Hematopoietic multipotent progenitor cell treated with erythropoietin and hydrocortisone succinate and interleukin-3 and kit ligand, for 17 days (in vitro differentiated cells): Measurements from ENCODE around the gene SERINC4.

Experiments
- DNase-seq: peaks from one replicate; pipeline ENCODE4 v3.0.0-alpha.2; 2015; ENCODE audit warnings: low spot score

SERINC4 gene

GRCh38 chr15:43796566-43796965 lies 3.5 kb downstream of the SERINC4 start:
- no peak for DNase-seq

DNA sequence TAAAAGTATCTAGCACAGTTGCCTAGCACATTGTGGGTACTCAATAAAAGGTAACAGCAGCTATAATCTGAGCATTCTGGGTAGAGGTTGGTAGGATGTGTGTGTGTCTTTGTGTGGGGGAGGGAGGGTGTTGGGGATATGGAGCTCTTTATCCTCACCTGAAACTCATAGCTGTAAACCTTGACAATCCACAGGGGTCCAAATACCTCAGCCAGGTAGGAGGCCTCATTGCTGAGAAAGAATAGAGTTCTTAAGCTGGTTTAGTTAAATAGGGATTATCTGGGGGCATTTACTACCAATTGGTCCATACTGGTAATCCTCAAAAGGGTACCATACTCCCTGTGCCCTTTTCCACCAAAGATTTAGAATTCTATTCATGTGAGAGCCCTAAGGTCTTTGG lies 4.0 kb downstream of the SERINC4 start:
- no peak for DNase-seq

GRCh38 chr15:43795197-43795596 lies 4.8 kb downstream of the SERINC4 start:
- DNase-seq, result no peak

DNA sequence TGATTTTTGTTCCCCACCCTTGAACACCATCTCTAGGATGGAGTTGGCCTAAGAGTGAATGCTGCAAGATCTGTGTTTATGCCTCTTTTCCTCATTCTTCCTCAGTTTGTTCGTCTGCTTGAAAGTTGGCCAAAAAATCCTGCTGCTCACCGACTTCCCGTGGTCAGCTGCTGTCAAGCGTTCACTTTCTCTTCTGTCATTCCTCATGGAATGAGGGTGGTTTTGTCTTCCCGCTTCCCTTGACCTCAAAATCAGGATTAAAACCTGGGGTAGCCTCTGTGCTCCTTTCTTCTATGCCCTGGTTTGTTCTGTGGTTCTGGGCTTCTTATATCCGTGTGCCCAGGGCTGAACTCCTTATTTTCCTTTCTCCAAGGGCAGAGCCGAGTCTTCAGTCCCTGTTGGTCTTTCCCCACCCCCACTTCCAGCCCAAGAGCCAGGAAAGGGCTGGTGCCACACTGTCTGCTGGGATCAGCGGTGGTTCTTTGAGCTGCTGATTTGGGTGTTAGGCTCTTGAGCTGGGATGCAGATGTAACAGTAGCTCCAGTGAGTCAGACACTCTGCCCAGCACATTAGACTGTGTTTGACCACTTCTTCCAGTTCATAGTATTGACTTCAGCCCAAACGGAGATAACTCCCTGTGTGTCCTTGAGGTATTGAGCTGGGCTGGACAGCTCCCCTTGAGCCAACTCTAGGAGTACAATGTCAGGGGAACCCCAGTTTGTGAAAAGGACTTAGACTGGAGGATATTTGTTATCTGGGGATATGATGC lies 5.6 kb downstream of the SERINC4 start:
- DNase-seq, result no peak

DNA sequence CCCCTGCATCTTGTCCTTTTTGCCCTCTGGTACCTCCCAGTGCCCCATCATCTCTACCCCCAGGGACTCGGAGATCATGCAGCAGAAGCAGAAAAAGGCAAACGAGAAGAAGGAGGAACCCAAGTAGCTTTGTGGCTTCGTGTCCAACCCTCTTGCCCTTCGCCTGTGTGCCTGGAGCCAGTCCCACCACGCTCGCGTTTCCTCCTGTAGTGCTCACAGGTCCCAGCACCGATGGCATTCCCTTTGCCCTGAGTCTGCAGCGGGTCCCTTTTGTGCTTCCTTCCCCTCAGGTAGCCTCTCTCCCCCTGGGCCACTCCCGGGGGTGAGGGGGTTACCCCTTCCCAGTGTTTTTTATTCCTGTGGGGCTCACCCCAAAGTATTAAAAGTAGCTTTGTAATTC lies 6.4 kb downstream of the SERINC4 start:
- DNase-seq, result no peak

- peak; percentile 45 for DNase-seq
These were observed 7.1 kb downstream of the SERINC4 start for GRCh38 chr15:43792761-43793476.

DNA sequence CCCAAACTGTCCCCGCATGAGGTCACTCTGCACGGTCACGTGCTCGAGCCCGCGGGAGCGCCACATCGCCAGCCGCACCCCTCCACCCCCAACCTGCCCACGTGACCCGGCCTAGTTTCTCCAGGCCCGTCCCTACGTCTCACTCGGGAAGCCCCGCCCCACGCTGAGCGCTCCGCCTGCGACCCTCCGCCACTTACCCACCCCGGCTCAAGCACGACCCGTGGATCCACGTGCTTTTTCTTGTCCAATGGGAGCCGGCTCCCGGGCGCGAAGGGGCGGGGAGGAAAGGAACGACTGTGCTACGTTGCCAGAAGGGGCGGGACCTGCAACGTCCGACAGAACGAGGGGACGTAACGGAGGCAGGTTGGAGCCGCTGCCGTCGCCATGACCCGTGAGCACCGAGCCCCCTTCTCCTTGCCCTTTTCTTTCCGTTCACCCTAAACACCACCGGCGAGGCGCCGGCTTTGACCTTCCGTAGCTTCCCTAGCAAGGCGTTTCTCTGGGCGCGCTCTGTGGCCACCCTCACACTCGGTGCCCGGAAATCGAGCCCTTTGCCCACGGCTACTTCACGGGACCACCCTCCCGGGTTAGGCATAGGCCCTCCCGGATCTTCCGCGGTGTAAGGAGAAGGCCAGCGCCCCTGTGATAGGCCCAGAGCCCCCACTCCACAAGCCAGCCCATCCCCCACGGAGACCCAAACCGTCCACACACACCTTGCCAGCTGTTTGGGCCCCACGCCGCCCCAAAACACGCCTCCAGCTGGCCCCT lies 7.8 kb downstream of the SERINC4 start, which contains the start of gene SERF2:
Gene SERF2 (plus strand): TSS at position 328 of the 768 bp plus-strand sequence. CDS start 57 bp downstream, at position 385.
- peak; percentile 99 for DNase-seq

GRCh38 chr15:43789409-43789808 lies 10.6 kb downstream of the SERINC4 start:
- no peak for DNase-seq

DNA sequence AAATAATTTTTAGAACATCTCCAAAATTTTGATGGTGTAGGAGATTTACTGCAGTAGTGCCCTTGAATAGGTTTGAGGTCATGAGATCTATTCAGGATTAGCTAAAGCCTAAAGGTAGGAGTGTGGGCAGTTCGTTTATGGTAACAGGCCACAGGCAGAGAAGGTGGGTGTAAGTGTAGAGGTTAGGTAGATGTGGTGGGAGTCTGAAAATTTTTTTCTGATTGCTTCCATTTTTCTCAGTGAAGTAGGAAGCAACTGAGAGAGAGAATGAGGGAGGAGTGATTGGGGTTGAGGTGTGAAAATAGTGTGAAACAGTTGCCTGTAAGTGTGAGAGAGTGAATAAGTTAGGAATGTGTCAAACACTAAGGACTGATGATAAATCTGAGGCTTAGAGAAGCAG lies 21.0 kb downstream of the SERINC4 start:
- DNase-seq, result no peak

DNA sequence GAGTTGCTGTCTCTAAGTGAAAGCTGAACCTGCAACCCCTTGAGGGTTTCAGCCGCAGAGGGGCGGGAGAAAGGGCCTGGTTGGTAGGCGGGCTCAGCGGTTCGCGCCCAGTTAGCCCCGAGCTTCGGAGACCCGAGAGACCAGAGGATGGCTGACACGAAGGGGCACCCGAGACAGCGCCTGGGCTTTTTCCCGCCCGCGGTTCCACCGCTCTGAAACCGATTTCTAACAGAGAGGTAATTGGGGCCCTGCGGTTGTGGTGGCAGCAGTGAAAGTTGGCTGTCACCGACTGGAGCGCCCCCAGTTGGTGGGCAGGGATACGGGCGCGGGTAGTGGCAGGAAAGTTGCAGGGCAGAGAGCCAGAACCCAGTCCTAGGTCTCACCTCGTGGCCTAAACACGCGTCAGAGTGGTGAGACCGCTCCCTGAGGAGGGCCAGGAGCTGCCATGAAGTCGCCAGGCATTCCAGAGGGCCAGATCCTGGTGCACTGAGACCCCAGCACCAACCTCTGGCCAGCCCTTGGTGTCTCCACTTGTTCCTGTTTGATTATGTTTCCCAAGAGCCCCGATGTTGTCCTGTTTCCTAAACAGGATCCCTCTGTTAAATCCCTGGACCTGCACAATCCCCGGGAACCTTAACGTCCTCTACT lies 22.6 kb downstream of the SERINC4 start:
- peak; percentile 86 for DNase-seq

GRCh38 chr15:43776718-43777266 lies 23.2 kb downstream of the SERINC4 start, which contains the start of gene ELL3:
TSS of gene ELL3 (minus strand) at chr15:43776966. CDS start at chr15:43776901, 65 bp downstream.
- DNase-seq, result peak; percentile 82

- DNase-seq, result no peak
These were observed 23.8 kb downstream of the SERINC4 start for GRCh38 chr15:43776101-43776717.

- DNase-seq, result peak; percentile 69
These were observed 24.5 kb downstream of the SERINC4 start for GRCh38 chr15:43775411-43775965.

DNA sequence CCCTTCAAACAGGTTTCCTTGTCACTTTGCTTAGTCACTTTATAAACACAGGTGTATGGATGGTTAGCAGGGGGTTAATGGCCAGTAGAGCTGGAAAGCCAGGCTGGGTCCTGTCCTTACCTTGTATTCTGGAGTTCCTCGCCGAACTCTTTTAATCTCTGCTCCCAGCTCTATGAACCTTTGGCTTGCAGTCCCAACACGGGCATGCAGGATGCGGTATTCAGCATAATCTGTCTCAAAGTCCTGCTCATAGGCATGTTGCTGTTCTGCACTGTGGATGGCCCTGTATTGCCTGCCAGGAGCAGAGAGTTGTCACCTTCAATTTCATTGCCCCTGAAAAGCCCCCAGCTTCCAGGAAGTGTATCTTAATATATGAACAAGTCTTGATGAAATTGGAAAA lies 26.0 kb downstream of the SERINC4 start:
- no peak for DNase-seq

- no peak for DNase-seq
These were observed 27.4 kb downstream of the SERINC4 start for GRCh38 chr15:43772624-43773023.

DNA sequence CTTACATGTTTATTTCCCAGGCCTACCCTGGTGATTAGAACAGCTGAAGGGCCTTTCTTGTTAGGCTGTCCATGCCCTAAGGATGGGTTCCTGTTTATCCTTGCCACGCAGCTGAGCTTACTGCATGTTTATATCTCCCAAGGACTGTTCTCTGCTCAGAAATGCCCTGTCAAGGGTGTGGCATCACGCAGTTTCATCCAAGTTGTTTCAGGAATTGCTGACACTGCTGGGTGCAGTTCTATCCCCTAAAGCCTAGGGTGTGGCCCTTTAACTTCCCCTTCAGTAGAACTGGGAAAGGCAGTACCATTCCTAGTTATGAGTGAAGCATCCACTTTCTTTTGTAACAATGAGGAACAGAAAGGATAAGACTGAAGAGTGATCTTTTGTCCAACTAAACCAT lies 28.2 kb downstream of the SERINC4 start:
- DNase-seq, result peak; percentile 65

- peak; percentile 83 for DNase-seq
These were observed 30.3 kb downstream of the SERINC4 start for GRCh38 chr15:43769584-43770228.

- DNase-seq, result no peak
These were observed 36.1 kb downstream of the SERINC4 start for GRCh38 chr15:43763819-43764446.

GRCh38 chr15:43762824-43763223 lies 37.2 kb downstream of the SERINC4 start:
- DNase-seq, result no peak

GRCh38 chr15:43751885-43752284 lies 48.1 kb downstream of the SERINC4 start:
- no peak for DNase-seq
